ENCODE results near the gene BBS10. TPM values are rescaled to one million over a fixed set of nuclear protein-coding genes. Genes with fewer than 3 reads are reported as not detected.

The BBS10 gene
- total and polyA plus RNA-seq, 9 of the 15 experiments (the other 6 are each of a cell fraction or from before 2014, with no cell fraction given): 2.3 to 14.9 (median 5.9) TPM

DNA sequence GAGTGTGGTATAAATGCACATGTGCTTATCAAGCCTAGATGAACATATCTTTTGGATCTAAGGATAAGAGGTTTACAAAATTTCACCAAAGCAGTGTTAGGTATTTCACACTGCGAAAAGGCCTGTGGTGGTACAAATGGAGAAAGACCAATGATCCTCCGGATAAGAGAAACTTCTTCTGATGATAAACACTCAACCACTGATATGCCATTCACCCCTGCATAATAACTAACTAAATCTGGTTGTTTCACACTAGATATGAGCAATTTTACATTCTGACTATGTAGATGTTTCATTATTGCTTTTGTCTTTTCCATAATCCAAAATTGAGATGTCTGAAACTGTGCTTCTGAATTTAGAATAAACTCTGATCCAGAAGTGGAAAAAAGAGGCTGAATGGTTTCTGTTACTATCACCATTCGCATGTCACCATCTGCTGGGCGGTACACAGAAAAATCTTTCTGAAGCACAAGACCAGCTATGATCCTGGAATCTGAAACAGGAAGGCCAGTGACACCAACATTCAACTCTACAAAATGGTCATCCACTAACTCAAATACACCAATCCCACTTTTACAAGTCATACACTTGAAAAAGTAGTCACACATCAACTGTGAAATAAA is 1.3 kb downstream of the BBS10 start:
- Histone ChIP-seq H3K9ac (ENCODE audit: insufficient read depth in 1 of 2, low read depth in 2 of 2, low read length in 2 of 2) (peak overlapping the region in 1 of 2 experiments; percentile 82; a peak in 2 of 4 replicates), H3K4me3 (peak overlapping the region; percentile 55)
- ATAC-seq: peak; percentile 56
- TF ChIP-seq ZNF75A (CRISPR knock-in tag; IDR thresholded peaks at IDR 0.05) (no peak), SPI1 (IDR thresholded peaks at IDR 0.05; ENCODE audit: borderline replicate concordance, low read depth, low read length) (peak; percentile 23; the same call in 1 of the 2 replicates), MEIS2 (IDR thresholded peaks at IDR 0.05; ENCODE audit: partially characterized antibody) (no peak), SIN3B (IDR thresholded peaks at IDR 0.05; ENCODE audit: low read depth) (no peak), FOXO4 (CRISPR knock-in tag; IDR thresholded peaks at IDR 0.05) (no peak)
- TF ChIP-seq, protein P1, sequence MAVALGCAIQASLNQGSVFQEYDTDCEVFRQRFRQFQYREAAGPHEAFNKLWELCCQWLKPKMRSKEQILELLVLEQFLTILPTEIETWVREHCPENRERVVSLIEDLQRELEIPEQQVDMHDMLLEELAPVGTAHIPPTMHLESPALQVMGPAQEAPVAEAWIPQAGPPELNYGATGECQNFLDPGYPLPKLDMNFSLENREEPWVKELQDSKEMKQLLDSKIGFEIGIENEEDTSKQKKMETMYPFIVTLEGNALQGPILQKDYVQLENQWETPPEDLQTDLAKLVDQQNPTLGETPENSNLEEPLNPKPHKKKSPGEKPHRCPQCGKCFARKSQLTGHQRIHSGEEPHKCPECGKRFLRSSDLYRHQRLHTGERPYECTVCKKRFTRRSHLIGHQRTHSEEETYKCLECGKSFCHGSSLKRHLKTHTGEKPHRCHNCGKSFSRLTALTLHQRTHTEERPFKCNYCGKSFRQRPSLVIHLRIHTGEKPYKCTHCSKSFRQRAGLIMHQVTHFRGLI (CRISPR knock-in tag; IDR thresholded peaks at IDR 0.05): no peak
- TF ChIP-seq, protein P2, sequence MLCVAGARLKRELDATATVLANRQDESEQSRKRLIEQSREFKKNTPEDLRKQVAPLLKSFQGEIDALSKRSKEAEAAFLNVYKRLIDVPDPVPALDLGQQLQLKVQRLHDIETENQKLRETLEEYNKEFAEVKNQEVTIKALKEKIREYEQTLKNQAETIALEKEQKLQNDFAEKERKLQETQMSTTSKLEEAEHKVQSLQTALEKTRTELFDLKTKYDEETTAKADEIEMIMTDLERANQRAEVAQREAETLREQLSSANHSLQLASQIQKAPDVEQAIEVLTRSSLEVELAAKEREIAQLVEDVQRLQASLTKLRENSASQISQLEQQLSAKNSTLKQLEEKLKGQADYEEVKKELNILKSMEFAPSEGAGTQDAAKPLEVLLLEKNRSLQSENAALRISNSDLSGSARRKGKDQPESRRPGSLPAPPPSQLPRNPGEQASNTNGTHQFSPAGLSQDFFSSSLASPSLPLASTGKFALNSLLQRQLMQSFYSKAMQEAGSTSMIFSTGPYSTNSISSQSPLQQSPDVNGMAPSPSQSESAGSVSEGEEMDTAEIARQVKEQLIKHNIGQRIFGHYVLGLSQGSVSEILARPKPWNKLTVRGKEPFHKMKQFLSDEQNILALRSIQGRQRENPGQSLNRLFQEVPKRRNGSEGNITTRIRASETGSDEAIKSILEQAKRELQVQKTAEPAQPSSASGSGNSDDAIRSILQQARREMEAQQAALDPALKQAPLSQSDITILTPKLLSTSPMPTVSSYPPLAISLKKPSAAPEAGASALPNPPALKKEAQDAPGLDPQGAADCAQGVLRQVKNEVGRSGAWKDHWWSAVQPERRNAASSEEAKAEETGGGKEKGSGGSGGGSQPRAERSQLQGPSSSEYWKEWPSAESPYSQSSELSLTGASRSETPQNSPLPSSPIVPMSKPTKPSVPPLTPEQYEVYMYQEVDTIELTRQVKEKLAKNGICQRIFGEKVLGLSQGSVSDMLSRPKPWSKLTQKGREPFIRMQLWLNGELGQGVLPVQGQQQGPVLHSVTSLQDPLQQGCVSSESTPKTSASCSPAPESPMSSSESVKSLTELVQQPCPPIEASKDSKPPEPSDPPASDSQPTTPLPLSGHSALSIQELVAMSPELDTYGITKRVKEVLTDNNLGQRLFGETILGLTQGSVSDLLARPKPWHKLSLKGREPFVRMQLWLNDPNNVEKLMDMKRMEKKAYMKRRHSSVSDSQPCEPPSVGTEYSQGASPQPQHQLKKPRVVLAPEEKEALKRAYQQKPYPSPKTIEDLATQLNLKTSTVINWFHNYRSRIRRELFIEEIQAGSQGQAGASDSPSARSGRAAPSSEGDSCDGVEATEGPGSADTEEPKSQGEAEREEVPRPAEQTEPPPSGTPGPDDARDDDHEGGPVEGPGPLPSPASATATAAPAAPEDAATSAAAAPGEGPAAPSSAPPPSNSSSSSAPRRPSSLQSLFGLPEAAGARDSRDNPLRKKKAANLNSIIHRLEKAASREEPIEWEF (CRISPR knock-in tag; IDR thresholded peaks at IDR 0.05): no peak
- TF ChIP-seq, protein P3, sequence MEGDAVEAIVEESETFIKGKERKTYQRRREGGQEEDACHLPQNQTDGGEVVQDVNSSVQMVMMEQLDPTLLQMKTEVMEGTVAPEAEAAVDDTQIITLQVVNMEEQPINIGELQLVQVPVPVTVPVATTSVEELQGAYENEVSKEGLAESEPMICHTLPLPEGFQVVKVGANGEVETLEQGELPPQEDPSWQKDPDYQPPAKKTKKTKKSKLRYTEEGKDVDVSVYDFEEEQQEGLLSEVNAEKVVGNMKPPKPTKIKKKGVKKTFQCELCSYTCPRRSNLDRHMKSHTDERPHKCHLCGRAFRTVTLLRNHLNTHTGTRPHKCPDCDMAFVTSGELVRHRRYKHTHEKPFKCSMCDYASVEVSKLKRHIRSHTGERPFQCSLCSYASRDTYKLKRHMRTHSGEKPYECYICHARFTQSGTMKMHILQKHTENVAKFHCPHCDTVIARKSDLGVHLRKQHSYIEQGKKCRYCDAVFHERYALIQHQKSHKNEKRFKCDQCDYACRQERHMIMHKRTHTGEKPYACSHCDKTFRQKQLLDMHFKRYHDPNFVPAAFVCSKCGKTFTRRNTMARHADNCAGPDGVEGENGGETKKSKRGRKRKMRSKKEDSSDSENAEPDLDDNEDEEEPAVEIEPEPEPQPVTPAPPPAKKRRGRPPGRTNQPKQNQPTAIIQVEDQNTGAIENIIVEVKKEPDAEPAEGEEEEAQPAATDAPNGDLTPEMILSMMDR (IDR thresholded peaks at IDR 0.05 in 2 of 3, conservative IDR thresholded peaks at IDR 0.05 in 1 of 3; ENCODE audit: insufficient read depth in 2 of 3, low read depth in 1 of 3, low read length in 3 of 3): peak; percentile 39 to 73 (median 58); a peak in 5 of 6 replicates
- TF ChIP-seq, protein P4, sequence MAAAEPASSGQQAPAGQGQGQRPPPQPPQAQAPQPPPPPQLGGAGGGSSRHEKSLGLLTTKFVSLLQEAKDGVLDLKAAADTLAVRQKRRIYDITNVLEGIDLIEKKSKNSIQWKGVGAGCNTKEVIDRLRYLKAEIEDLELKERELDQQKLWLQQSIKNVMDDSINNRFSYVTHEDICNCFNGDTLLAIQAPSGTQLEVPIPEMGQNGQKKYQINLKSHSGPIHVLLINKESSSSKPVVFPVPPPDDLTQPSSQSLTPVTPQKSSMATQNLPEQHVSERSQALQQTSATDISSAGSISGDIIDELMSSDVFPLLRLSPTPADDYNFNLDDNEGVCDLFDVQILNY (CRISPR knock-in tag; IDR thresholded peaks at IDR 0.05): no peak

More for the DNA sequence above, 1.3 kb downstream of the BBS10 start:
- no peaks in the 10 kb centered on the region for H3K9me3 ChIP-seq (replicated peaks; ENCODE audit: control insufficient read depth, insufficient read depth, low read depth, low read length)
- CTCF ChIA-PET (ENCODE audit: low intra/inter-chr PET ratio): interaction anchor here (0.6 to 0.8 kb wide), 2 partner anchors 820 to 923 kb away, joined by 3 read pairs; no protein-coding TSS in a partner anchor
- WGBS (ENCODE audit: insufficient coverage, low coverage, missing lambda C conversion rate): 34% methylated on average over 4 of the region's 4 CpGs
- no TSS peak for BruUV-seq (replicated peaks)
- in situ Hi-C loops (cut with MboI): loop anchor here (10.0 kb wide), 3 partner anchors 192 to 1022 kb away; no protein-coding TSS in a partner anchor
- no peaks in the 10 kb centered on the region for H3K36me3 ChIP-seq (ENCODE audit: control insufficient read depth, insufficient read depth, low read length)
- peak overlapping the region; percentile 94 for H2AFZ ChIP-seq (ENCODE audit: low read depth, low read length)
- intact Hi-C loops (cut with micrococcal nuclease): loop anchor here (1.0 to 10.0 kb wide), 6 partner anchors 40 to 862 kb away; partner anchors contain the start of gene GLIPR1
- H3K9me1 ChIP-seq (ENCODE audit: control insufficient read depth, insufficient read depth, low read length): no peaks in the 10 kb centered on the region
- POLR2A ChIA-PET: no interaction called here
- peak; percentile 95 for FAIRE-seq
- no peaks in the 10 kb centered on the region for H4K20me1 ChIP-seq (replicated peaks; ENCODE audit: control insufficient read depth, insufficient read depth, low read length)
- H3K79me2 ChIP-seq (ENCODE audit: control insufficient read depth, insufficient read depth, low read length): peaks cover 16% of the 10 kb centered on the region
- H3K4me1 ChIP-seq (replicated peaks in 1 of 2; ENCODE audit: control insufficient read depth in 2 of 2, insufficient read depth in 2 of 2, low read length in 2 of 2): peaks cover 8 to 13% of the 10 kb centered on the region in 2 experiments; a peak in 4 of 5 replicates
- peak in 3 of 4 experiments; percentile 17 to 65 (median 32) for DNase-seq (ENCODE audit: extremely low read depth in 1 of 4, low spot score in 3 of 4)
- no peaks in the 10 kb centered on the region for H3K27me3 ChIP-seq (ENCODE audit: control insufficient read depth in 2 of 2, insufficient read depth in 2 of 2, low read length in 2 of 2)
- peak overlapping the region; percentile 94 for H3K4me2 ChIP-seq (ENCODE audit: insufficient read depth, low read length)
- H3K27ac ChIP-seq (ENCODE audit: extremely low read depth, low read depth, low read length): no peak overlapping the region
